Loucy (cell line): ENCODE results near the gene PRKCE.

ENCODE experiments used
- H2AFZ ChIP-seq: fragments of 200-600 bp; sonication (generic); 2 replicates; pipeline ENCODE4 v1.6.0; 2016; ENCODE audit warnings: antibody characterized with exemption, mild to moderate bottlenecking, low read length, moderate library complexity
- H3F3A ChIP-seq: fragments of 200-600 bp; 2 replicates; pipeline ENCODE4 v1.6.0; 2016; ENCODE audit warnings: antibody characterized with exemption, low read depth, mild to moderate bottlenecking
- H3K27me3 ChIP-seq: fragments of 200-600 bp; sonication (generic); 2 replicates; pipeline ENCODE4 v1.6.1; 2014; ENCODE audit warnings: low read length, mild to moderate bottlenecking; ENCODE audit not compliant: insufficient read depth, poor library complexity, severe bottlenecking
- H3K36me3 ChIP-seq: fragments of 200-600 bp; sonication (generic); 2 replicates; pipeline ENCODE4 v1.6.1; 2016; ENCODE audit warnings: low read length; ENCODE audit not compliant: insufficient read depth
- H3K4me1 ChIP-seq: fragments of 200-600 bp; sonication (generic); 2 replicates; pipeline ENCODE4 v1.5.1; 2014; ENCODE audit warnings: low read length, mild to moderate bottlenecking; ENCODE audit not compliant: insufficient read depth, poor library complexity, severe bottlenecking
- H3K4me2 ChIP-seq: fragments of 200-600 bp; sonication (generic); 2 replicates; pipeline ENCODE4 v1.6.0; 2014; ENCODE audit warnings: antibody characterized with exemption, low read length, low read depth, mild to moderate bottlenecking; ENCODE audit not compliant: poor library complexity, severe bottlenecking
- H3K4me3 ChIP-seq: fragments of 200-600 bp; sonication (generic); 2 replicates; pipeline ENCODE4 v1.5.1; 2014; ENCODE audit warnings: low read length, mild to moderate bottlenecking, mixed read lengths; ENCODE audit not compliant: poor library complexity, severe bottlenecking
- H3K79me2 ChIP-seq: fragments of 200-600 bp; sonication (generic); 2 replicates; pipeline ENCODE4 v1.6.1; 2014; ENCODE audit warnings: low read length; ENCODE audit not compliant: insufficient read depth
- H3K9ac ChIP-seq: fragments of 200-600 bp; sonication (generic); 2 replicates; pipeline ENCODE4 v1.6.0; 2014; ENCODE audit warnings: mild to moderate bottlenecking, low read depth, low read length, moderate library complexity; ENCODE audit not compliant: poor library complexity, severe bottlenecking
- H3K9me2 ChIP-seq: fragments of 200-600 bp; sonication (generic); replicated peaks from 2 replicates; pipeline ENCODE4 v1.6.1; 2016; ENCODE audit warnings: low read depth, low read length, mixed read lengths
- H3K9me3 ChIP-seq: fragments of 200-600 bp; sonication (generic); 2 replicates; pipeline ENCODE4 v1.6.1; 2014; ENCODE audit warnings: mild to moderate bottlenecking, antibody characterized with exemption, low read length, low read depth; ENCODE audit not compliant: insufficient read depth
- H4K20me1 ChIP-seq: fragments of 200-600 bp; sonication (generic); 2 replicates; pipeline ENCODE4 v1.6.0; 2014; ENCODE audit warnings: antibody characterized with exemption, low read length, mild to moderate bottlenecking; ENCODE audit not compliant: insufficient read depth, poor library complexity, severe bottlenecking
- EZH2phosphoT487 ChIP-seq: fragments of 200-600 bp; IDR thresholded peaks from 2 replicates; pipeline ENCODE4 v1.6.1; 2018; ENCODE audit warnings: antibody characterized with exemption, mild to moderate bottlenecking, moderate library complexity, borderline replicate concordance
- TF ChIP-seq, protein P1 (sequence below): fragments of 200-600 bp; sonication (generic); conservative IDR thresholded peaks from 2 replicates; pipeline ENCODE4 v1.5.1; 2014; ENCODE audit warnings: mild to moderate bottlenecking, antibody characterized with exemption, low read length

Gene PRKCE

DNA sequence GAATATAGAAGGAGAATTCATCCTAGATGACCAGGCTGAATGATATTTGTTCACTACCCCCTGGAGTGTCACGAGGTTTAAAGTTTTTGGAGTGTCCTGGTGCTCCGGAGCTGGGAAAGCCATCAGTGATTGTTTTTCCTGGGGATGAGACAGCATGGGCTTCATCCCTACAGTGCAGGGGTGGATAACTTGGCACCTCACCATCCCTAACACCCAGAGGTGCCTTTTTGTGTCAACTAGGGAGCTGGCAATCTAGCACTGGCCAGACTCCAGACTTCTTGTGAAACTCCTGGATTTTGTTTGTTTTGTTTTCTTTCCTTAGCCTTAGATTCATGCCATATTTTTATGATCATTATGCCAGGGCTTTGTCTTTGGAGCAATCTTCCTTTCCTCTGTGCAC lies 164.8 kb downstream of the PRKCE start:
- Histone ChIP-seq H3K9me2 (no peaks in the 10 kb centered on the region), H3K36me3 (no peaks in the 10 kb centered on the region), H4K20me1 (no peaks in the 10 kb centered on the region), H3K27me3 (no peaks in the 10 kb centered on the region), H3K4me1 (peaks cover 21% of the 10 kb centered on the region), H3K9me3 (no peaks in the 10 kb centered on the region), H3K9ac (no peak overlapping the region), H3K4me3 (no peak overlapping the region), H3K4me2 (no peak overlapping the region), H2AFZ (no peak overlapping the region), H3F3A (no peaks in the 10 kb centered on the region), H3K79me2 (peaks cover 11% of the 10 kb centered on the region; the same call in 1 of the 2 replicates)
- TF ChIP-seq EZH2phosphoT487 = no peak
- TF ChIP-seq, protein P1, sequence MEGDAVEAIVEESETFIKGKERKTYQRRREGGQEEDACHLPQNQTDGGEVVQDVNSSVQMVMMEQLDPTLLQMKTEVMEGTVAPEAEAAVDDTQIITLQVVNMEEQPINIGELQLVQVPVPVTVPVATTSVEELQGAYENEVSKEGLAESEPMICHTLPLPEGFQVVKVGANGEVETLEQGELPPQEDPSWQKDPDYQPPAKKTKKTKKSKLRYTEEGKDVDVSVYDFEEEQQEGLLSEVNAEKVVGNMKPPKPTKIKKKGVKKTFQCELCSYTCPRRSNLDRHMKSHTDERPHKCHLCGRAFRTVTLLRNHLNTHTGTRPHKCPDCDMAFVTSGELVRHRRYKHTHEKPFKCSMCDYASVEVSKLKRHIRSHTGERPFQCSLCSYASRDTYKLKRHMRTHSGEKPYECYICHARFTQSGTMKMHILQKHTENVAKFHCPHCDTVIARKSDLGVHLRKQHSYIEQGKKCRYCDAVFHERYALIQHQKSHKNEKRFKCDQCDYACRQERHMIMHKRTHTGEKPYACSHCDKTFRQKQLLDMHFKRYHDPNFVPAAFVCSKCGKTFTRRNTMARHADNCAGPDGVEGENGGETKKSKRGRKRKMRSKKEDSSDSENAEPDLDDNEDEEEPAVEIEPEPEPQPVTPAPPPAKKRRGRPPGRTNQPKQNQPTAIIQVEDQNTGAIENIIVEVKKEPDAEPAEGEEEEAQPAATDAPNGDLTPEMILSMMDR = no peak

DNA sequence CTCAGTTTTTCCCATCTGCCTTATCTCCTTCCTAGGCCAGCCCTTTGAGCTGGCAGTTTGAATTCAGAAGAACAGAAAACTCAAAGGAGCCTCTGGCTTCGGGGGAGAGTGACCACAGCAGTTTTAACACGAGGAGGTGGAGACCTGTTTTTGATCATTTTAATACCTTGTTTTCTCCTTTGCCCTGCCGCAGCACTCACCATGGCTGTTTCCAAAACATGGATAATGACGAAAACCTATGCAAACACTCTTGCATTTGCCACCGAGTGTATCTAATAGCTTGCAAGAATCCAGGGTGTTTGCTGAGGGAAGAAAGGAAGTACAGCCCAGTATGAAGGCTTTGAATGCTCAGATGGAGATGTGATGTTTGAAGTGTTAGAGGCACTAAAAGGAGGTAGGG lies 167.1 kb downstream of the PRKCE start:
- Histone ChIP-seq H3F3A (no peaks in the 10 kb centered on the region), H3K36me3 (no peaks in the 10 kb centered on the region), H3K4me1 (peaks cover 43% of the 10 kb centered on the region), H4K20me1 (no peaks in the 10 kb centered on the region), H3K79me2 (peaks cover 23% of the 10 kb centered on the region), H3K9me2 (no peaks in the 10 kb centered on the region), H3K4me3 (no peak overlapping the region), H3K9ac (no peak overlapping the region), H3K4me2 (no peak overlapping the region), H3K9me3 (no peaks in the 10 kb centered on the region), H2AFZ (no peak overlapping the region), H3K27me3 (no peaks in the 10 kb centered on the region)
- no peak for TF ChIP-seq EZH2phosphoT487
- TF ChIP-seq, protein P1 = no peak

DNA sequence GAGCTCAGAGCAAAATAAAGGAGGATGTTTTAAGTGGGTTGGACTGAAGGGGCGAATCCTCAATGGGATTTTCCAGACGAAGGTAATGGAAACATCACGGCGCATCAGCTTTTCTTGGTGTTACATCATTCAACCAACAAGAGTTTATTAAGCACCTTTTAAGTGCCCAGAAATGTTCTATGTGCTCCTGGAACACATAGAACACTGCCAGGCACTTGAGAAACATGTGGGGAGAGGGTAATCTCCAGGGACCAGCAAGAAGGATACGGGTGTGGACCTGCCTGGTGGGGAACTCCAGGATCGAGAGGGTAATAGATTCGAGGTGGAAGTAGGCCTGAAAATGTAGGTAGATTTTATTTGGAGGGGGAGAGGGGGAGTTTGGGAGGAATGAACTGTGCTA lies 168.6 kb downstream of the PRKCE start:
- no peaks in the 10 kb centered on the region for H3F3A ChIP-seq
- H3K9me2 ChIP-seq = no peaks in the 10 kb centered on the region
- no peaks in the 10 kb centered on the region for H3K36me3 ChIP-seq
- H4K20me1 ChIP-seq = no peaks in the 10 kb centered on the region
- no peaks in the 10 kb centered on the region for H3K27me3 ChIP-seq
- peaks cover 31% of the 10 kb centered on the region for H3K79me2 ChIP-seq
- H3K4me3 ChIP-seq = no peak overlapping the region
- no peak overlapping the region for H3K4me2 ChIP-seq
- H3K9ac ChIP-seq = no peak overlapping the region
- TF ChIP-seq, protein P1 = no peak
- no peak for TF ChIP-seq EZH2phosphoT487
- H2AFZ ChIP-seq = no peak overlapping the region
- peaks cover 53% of the 10 kb centered on the region for H3K4me1 ChIP-seq
- no peaks in the 10 kb centered on the region for H3K9me3 ChIP-seq
